GM23338 (cell line): ENCODE measurements around the gene ST6GALNAC4. TPM values are rescaled to one million over a fixed set of nuclear protein-coding genes. Genes with fewer than 3 reads are reported as not detected.

Experiments used
- ATAC-seq: fragments of 200-7000 bp; cut with Tn5 transposase; 3 replicates; pipeline ENCODE4 v1.9.1; 2020
- DNase-seq: peaks from one replicate; pipeline ENCODE4 v3.0.0-alpha.2; 2015; ENCODE audit warnings: low spot score
- H2AFZ ChIP-seq: fragments of 200-600 bp; sonication (generic); 2 replicates; pipeline ENCODE4 v1.8.0; 2016; ENCODE audit warnings: antibody characterized with exemption, mild to moderate bottlenecking, moderate library complexity
- H3F3A ChIP-seq: fragments of 200-600 bp; sonication (generic); replicated peaks from 2 replicates; pipeline ENCODE4 v1.8.0; 2017; ENCODE audit warnings: antibody characterized with exemption, mixed run types, low read depth
- H3K27ac ChIP-seq: fragments of 200-600 bp; sonication (generic); 2 replicates; pipeline ENCODE4 v1.6.1; 2016; ENCODE audit warnings: low read depth
- H3K27me3 ChIP-seq: fragments of 200-600 bp; sonication (generic); 2 replicates; pipeline ENCODE4 v1.8.0; 2016; ENCODE audit warnings: mild to moderate bottlenecking, mixed run types, moderate library complexity; ENCODE audit not compliant: insufficient read depth
- H3K36me3 ChIP-seq: fragments of 200-600 bp; sonication (generic); 2 replicates; pipeline ENCODE4 v1.8.0; 2016; ENCODE audit warnings: mild to moderate bottlenecking; ENCODE audit not compliant: insufficient read depth
- H3K4me1 ChIP-seq: fragments of 200-600 bp; sonication (generic); 2 replicates; pipeline ENCODE4 v1.8.0; 2016; ENCODE audit warnings: mild to moderate bottlenecking, moderate library complexity; ENCODE audit not compliant: insufficient read depth
- H3K4me2 ChIP-seq: fragments of 200-600 bp; sonication (generic); 2 replicates; pipeline ENCODE4 v1.7.1; 2017; ENCODE audit warnings: mixed run types
- H3K4me3 ChIP-seq: fragments of 200-600 bp; sonication (generic); 2 replicates; pipeline ENCODE4 v1.6.1; 2016; ENCODE audit warnings: mixed run types
- H3K79me2 ChIP-seq: fragments of 200-600 bp; sonication (generic); replicated peaks from 2 replicates; pipeline ENCODE4 v1.8.0; 2017; ENCODE audit warnings: mild to moderate bottlenecking; ENCODE audit not compliant: insufficient read depth
- H3K9me2 ChIP-seq: fragments of 200-600 bp; sonication (generic); 2 replicates; pipeline ENCODE4 v1.8.0; 2017; ENCODE audit not compliant: insufficient read depth
- H4K20me1 ChIP-seq: fragments of 200-600 bp; sonication (generic); replicated peaks from 2 replicates; pipeline ENCODE4 v1.8.0; 2017; ENCODE audit warnings: mild to moderate bottlenecking; ENCODE audit not compliant: insufficient read depth
- H3K27ac Mint-ChIP-seq: 2 replicates; pipeline ENCODE4 v1.8.0; 2020; ENCODE audit warnings: inconsistent platforms, mild to moderate bottlenecking, moderate library complexity, mixed read lengths
- H3K27me3 Mint-ChIP-seq: 3 replicates; pipeline ENCODE4 v1.8.0; 2022; ENCODE audit warnings: low read depth, mild to moderate bottlenecking, moderate library complexity, mixed read lengths, inconsistent platforms; ENCODE audit not compliant: insufficient read depth, poor library complexity
- H3K36me3 Mint-ChIP-seq: 3 replicates; pipeline ENCODE4 v1.8.0; 2021; ENCODE audit warnings: low read depth, mild to moderate bottlenecking, inconsistent platforms, moderate library complexity, mixed read lengths
- H3K4me1 Mint-ChIP-seq: 3 replicates; pipeline ENCODE4 v1.8.0; 2020; ENCODE audit warnings: mild to moderate bottlenecking, inconsistent platforms, mixed read lengths
- H3K4me3 Mint-ChIP-seq: 3 replicates; pipeline ENCODE4 v1.8.0; 2021; ENCODE audit warnings: moderate library complexity, mild to moderate bottlenecking, inconsistent platforms, mixed read lengths
- H3K9me3 Mint-ChIP-seq: 3 replicates; pipeline ENCODE4 v1.8.0; 2020; ENCODE audit warnings: moderate library complexity, mild to moderate bottlenecking, inconsistent platforms, mixed read lengths
- CREB1 ChIP-seq: fragments of 250-450 bp; sonication (Bioruptor Pico); IDR thresholded peaks from 2 replicates; pipeline ENCODE4 v1.5.0; 2020; ENCODE audit warnings: low read depth, mild to moderate bottlenecking, moderate library complexity
- CTCF ChIP-seq, 2 experiments: fragments of 200-600 bp in 1 of 2; sonication (generic) in 1 of 2; conservative IDR thresholded peaks; 2 replicates each; pipeline versions ENCODE4 v1.5.1 to v1.6.1; 2016 to 2017; ENCODE audit warnings: antibody characterized with exemption in 2 of 2, low read depth in 2 of 2, mild to moderate bottlenecking in 2 of 2, moderate library complexity in 1 of 2
- ETS1 ChIP-seq: IDR thresholded peaks from 2 replicates; pipeline ENCODE4 v1.6.1; 2016; ENCODE audit warnings: antibody characterized with exemption
- EZH2 ChIP-seq: fragments of 200-600 bp; sonication (generic); IDR thresholded peaks from one replicate; pipeline ENCODE4 v1.8.0; 2017; ENCODE audit warnings: antibody characterized with exemption, mild to moderate bottlenecking, low read depth; ENCODE audit not compliant: unreplicated experiment
- EZH2phosphoT487 ChIP-seq: fragments of 200-600 bp; sonication (generic); IDR thresholded peaks from one replicate; pipeline ENCODE4 v1.8.1; 2018; ENCODE audit warnings: antibody characterized with exemption; ENCODE audit not compliant: unreplicated experiment
- JUNB ChIP-seq: IDR thresholded peaks from one replicate; pipeline ENCODE4 v1.6.1; 2016; ENCODE audit warnings: antibody characterized with exemption; ENCODE audit not compliant: unreplicated experiment
- NANOG ChIP-seq: IDR thresholded peaks from 2 replicates; pipeline ENCODE4 v1.6.1; 2016; ENCODE audit warnings: antibody characterized with exemption, borderline replicate concordance
- POLR2AphosphoS5 ChIP-seq: IDR thresholded peaks from 2 replicates; pipeline ENCODE4 v1.6.1; 2016; ENCODE audit warnings: antibody characterized with exemption, low read depth
- REST ChIP-seq: IDR thresholded peaks from one replicate; pipeline ENCODE4 v1.6.1; 2018; ENCODE audit warnings: antibody characterized with exemption; ENCODE audit not compliant: unreplicated experiment
- STAT1 ChIP-seq: IDR thresholded peaks from one replicate; pipeline ENCODE4 v1.6.1; 2016; ENCODE audit warnings: antibody characterized with exemption; ENCODE audit not compliant: unreplicated experiment
- ZNF114 ChIP-seq: fragments of 250-450 bp; sonication (Bioruptor Pico); IDR thresholded peaks from 2 replicates; pipeline ENCODE4 v1.5.0; 2020; ENCODE audit warnings: mild to moderate bottlenecking, moderate library complexity
- ZNF331 ChIP-seq: fragments of 250-450 bp; sonication (Bioruptor Pico); IDR thresholded peaks from 2 replicates; pipeline ENCODE4 v1.5.0; 2020; ENCODE audit warnings: low read depth, mild to moderate bottlenecking, moderate library complexity
- ZNF462 ChIP-seq: fragments of 250-450 bp; sonication (Bioruptor Pico); IDR thresholded peaks from 2 replicates; pipeline ENCODE4 v1.5.0; 2020; ENCODE audit warnings: mild to moderate bottlenecking, moderate library complexity
- polyA plus RNA-seq: library from polyadenylated mRNA; unstranded; fragments of >200 nt; fragmentation: Nextera tagmentation; extraction: Ambion mirVana; gene quantifications from 2 replicates; pipeline ENCODE4 v1.2.1, GENCODE V29; 2016
- total RNA-seq: library from RNA; depleted of rRNA; stranded (reverse); fragments of >200 nt; shearing (Covaris generic); gene quantifications from 2 replicates; pipeline ENCODE4 v1.2.3, GENCODE V29; 2014

The ST6GALNAC4 gene
- total and polyA plus RNA-seq, 2 experiments from 2014 or later = 8.1 to 35.3 TPM

GRCh38 chr9:127883959-127884358 is 32.9 kb downstream of the ST6GALNAC4 start:
- Mint-ChIP-seq H3K27ac (no peak overlapping the region), H3K9me3 (no peaks in the 10 kb centered on the region), H3K4me1 (peaks cover 21% of the 10 kb centered on the region), H3K36me3 (peaks cover 16% of the 10 kb centered on the region), H3K4me3 (no peak overlapping the region; the same call in 2 of the 3 replicates), H3K27me3 (peaks cover 22% of the 10 kb centered on the region)
- Histone ChIP-seq H3K9me2 (no peaks in the 10 kb centered on the region), H3K4me3 (no peak overlapping the region), H3K79me2 (no peaks in the 10 kb centered on the region), H3K4me1 (no peaks in the 10 kb centered on the region), H2AFZ (no peak overlapping the region), H3K27me3 (no peaks in the 10 kb centered on the region), H3K4me2 (no peak overlapping the region), H3K36me3 (no peaks in the 10 kb centered on the region; the same call in 1 of the 2 replicates), H3K27ac (no peak overlapping the region), H3F3A (peaks cover 8% of the 10 kb centered on the region; the same call in 1 of the 2 replicates), H4K20me1 (no peaks in the 10 kb centered on the region; the same call in 1 of the 2 replicates)
- DNase-seq (no peak), ATAC-seq (no peak)
- TF ChIP-seq ZNF462 (CRISPR knock-in tag) = no peak
- TF ChIP-seq ZNF331 (CRISPR knock-in tag) = no peak
- no peak for TF ChIP-seq POLR2AphosphoS5
- no peak for TF ChIP-seq ETS1
- TF ChIP-seq CTCF (conservative IDR thresholded peaks at IDR 0.05; ENCODE audit: low read depth in 2 of 2) = no peak
- TF ChIP-seq STAT1 = no peak
- TF ChIP-seq CREB1 = no peak
- TF ChIP-seq EZH2phosphoT487 = no peak
- no peak for TF ChIP-seq JUNB
- no peak for TF ChIP-seq NANOG
- no peak for TF ChIP-seq ZNF114 (CRISPR knock-in tag)
- no peak for TF ChIP-seq EZH2
- no peak for TF ChIP-seq REST
